Uterus (tissue), 4 donors: ENCODE measurements around the gene TIAM1. TPM values are rescaled to one million over a fixed set of nuclear protein-coding genes. Genes with fewer than 3 reads are reported as not detected.

Source experiments
- DNase-seq, 2 donors: peaks; one replicate each; pipeline ENCODE4 v3.0.0-alpha.2; 2019 to 2020
- H3K27ac ChIP-seq, 2 donors: fragments of 200-600 bp; sonication (generic); 1 replicate in 1 of 2; 2 replicates in 1 of 2; pipeline ENCODE4 v1.5.1; 2016 to 2018
- H3K27me3 ChIP-seq, 2 donors: fragments of 200-600 bp; sonication (generic); one replicate each; pipeline ENCODE4 v1.5.1; 2018 to 2019; ENCODE audit warnings: control low read depth in 1 of 2
- H3K36me3 ChIP-seq, 2 donors: fragments of 200-600 bp; sonication (generic); one replicate each; pipeline ENCODE4 v1.5.1; 2019; ENCODE audit warnings: control low read depth in 1 of 2
- H3K4me1 ChIP-seq, 2 donors: fragments of 200-600 bp; sonication (generic); one replicate each; pipeline ENCODE4 v1.5.1; 2018 to 2019; ENCODE audit warnings: control low read depth in 1 of 2
- H3K4me3 ChIP-seq, 2 donors: fragments of 200-600 bp; sonication (generic); 1 replicate in 1 of 2; 2 replicates in 1 of 2; pipeline ENCODE4 v1.5.1; 2018 to 2019; ENCODE audit warnings: mild to moderate bottlenecking in 1 of 2
- H3K9me3 ChIP-seq, 2 donors: fragments of 200-600 bp; sonication (generic); one replicate each; pipeline ENCODE4 v1.5.1; 2019; ENCODE audit warnings: control low read depth in 1 of 2
- CTCF ChIP-seq, 4 experiments: fragments of 200-600 bp in 2 of 4; fragments of 450-650 bp in 2 of 4; sonication (generic) in 2 of 4; IDR thresholded peaks; one replicate each; pipeline ENCODE4 v1.5.1; 2016 to 2019; ENCODE audit warnings: antibody characterized with exemption in 4 of 4, mild to moderate bottlenecking in 2 of 4, moderate library complexity in 1 of 4
- POLR2A ChIP-seq, 2 donors: fragments of 450-650 bp; IDR thresholded peaks; one replicate each; pipeline ENCODE4 v1.6.1; 2016; ENCODE audit warnings: antibody characterized with exemption in 2 of 2, mild to moderate bottlenecking in 1 of 2, moderate library complexity in 1 of 2
- intact Hi-C: fragments of 100-400 bp; cut with DNase I; formaldehyde crosslinking; loops from one replicate; pipeline ENCODE4 v1.15.1; 2023; ENCODE audit warnings: low total_unique reads
- total RNA-seq, 4 donors: library from RNA; depleted of rRNA in 3 of 4; stranded (reverse); fragments of >200 nt in 3 of 4; gene quantifications; one replicate each; pipeline versions ENCODE4 v1.1.0 to v1.2.4, GENCODE V29; 2014 to 2023
- donor health status: DM: yes; HTN: yes; CAD: no.

The TIAM1 gene
- total RNA-seq, 4 donors from 2014 or later = 14.4 to 74.9 (median 39.5) TPM

GRCh38 chr21:31295676-31296075 is 48.4 kb downstream of the TIAM1 start:
- Histone ChIP-seq H3K27ac (no peak overlapping the region), H3K27me3 (no peaks in the 10 kb centered on the region), H3K4me1 (no peaks in the 10 kb centered on the region), H3K36me3 (no peaks in the 10 kb centered on the region), H3K9me3 (no peaks in the 10 kb centered on the region), H3K4me3 (no peak overlapping the region)
- intact Hi-C loops = no loop called here
- DNase-seq = no peak
- TF ChIP-seq POLR2A (IDR thresholded peaks at IDR 0.05) (no peak), CTCF (IDR thresholded peaks at IDR 0.05) (no peak)

- H3K4me1 ChIP-seq = no peaks in the 10 kb centered on the region
- H3K9me3 ChIP-seq = no peaks in the 10 kb centered on the region
- TF ChIP-seq CTCF (IDR thresholded peaks at IDR 0.05) = no peak
- TF ChIP-seq POLR2A (IDR thresholded peaks at IDR 0.05) = no peak
- no peak overlapping the region for H3K27ac ChIP-seq
- no peak for DNase-seq
- no peaks in the 10 kb centered on the region for H3K27me3 ChIP-seq
- intact Hi-C loops = no loop called here
- H3K4me3 ChIP-seq = no peak overlapping the region
- no peaks in the 10 kb centered on the region for H3K36me3 ChIP-seq
Measured at GRCh38 chr21:31294691-31295090, 49.4 kb downstream of the TIAM1 start.

- no peaks in the 10 kb centered on the region for H3K9me3 ChIP-seq
- no peak overlapping the region for H3K4me3 ChIP-seq
- no peaks in the 10 kb centered on the region for H3K27me3 ChIP-seq
- H3K27ac ChIP-seq = no peak overlapping the region
- intact Hi-C loops = no loop called here
- TF ChIP-seq POLR2A (IDR thresholded peaks at IDR 0.05) (no peak), CTCF (IDR thresholded peaks at IDR 0.05) (no peak)
- H3K4me1 ChIP-seq = no peaks in the 10 kb centered on the region
- DNase-seq = peak in 1 of 2 donors; percentile 21
- no peaks in the 10 kb centered on the region for H3K36me3 ChIP-seq
Measured at GRCh38 chr21:31293986-31294385, 50.1 kb downstream of the TIAM1 start.

- intact Hi-C loops = no loop called here
- no peak for TF ChIP-seq CTCF (IDR thresholded peaks at IDR 0.05)
- TF ChIP-seq POLR2A (IDR thresholded peaks at IDR 0.05) = no peak
- H3K9me3 ChIP-seq = no peaks in the 10 kb centered on the region
- no peaks in the 10 kb centered on the region for H3K4me1 ChIP-seq
- no peak overlapping the region for H3K27ac ChIP-seq
- H3K36me3 ChIP-seq = no peaks in the 10 kb centered on the region
- H3K4me3 ChIP-seq = no peak overlapping the region
- H3K27me3 ChIP-seq = no peaks in the 10 kb centered on the region
- DNase-seq = no peak
Measured at GRCh38 chr21:31290765-31291164, 53.3 kb downstream of the TIAM1 start.

GRCh38 chr21:31289702-31290101 is 54.4 kb downstream of the TIAM1 start:
- no peak for DNase-seq
- no peaks in the 10 kb centered on the region for H3K27me3 ChIP-seq
- no peaks in the 10 kb centered on the region for H3K36me3 ChIP-seq
- H3K9me3 ChIP-seq = no peaks in the 10 kb centered on the region
- no peak overlapping the region for H3K4me3 ChIP-seq
- no peaks in the 10 kb centered on the region for H3K4me1 ChIP-seq
- TF ChIP-seq CTCF (IDR thresholded peaks at IDR 0.05) = no peak
- no peak overlapping the region for H3K27ac ChIP-seq
- intact Hi-C loops = no loop called here
